SK-N-DZ (cell line): Measurements from ENCODE around the gene ITM2A. TPM values are rescaled to one million over a fixed set of nuclear protein-coding genes. Genes with fewer than 3 reads are reported as not detected.
A peak's percentile ranks its signal among the peaks of the same experiment; 100 is the strongest.

Experiments used
- DNase-seq: peaks from one replicate; pipeline ENCODE4 v3.0.0-alpha.2; 2015; ENCODE audit warnings: low spot score
- polyA plus RNA-seq, 2 experiments: library from polyadenylated mRNA; depleted of rRNA; stranded (reverse); fragments of >200 nt; gene quantifications; 2 replicates each; pipeline ENCODE4 v1.2.3, GENCODE V29; 2014

Gene ITM2A
- not detected in 2 replicates for polyA plus RNA-seq (2014; cell fraction: cytosol; rRNA removed)
- polyA plus RNA-seq (2014; cell fraction: nucleus; rRNA removed), result not detected in 2 replicates

- peak; percentile 0 for DNase-seq
These were observed at the start of gene ITM2A for GRCh38 chrX:79366873-79367749. ITM2A (minus strand) TSS chrX:79367334; CDS start chrX:79367215, 119 bp downstream.

- DNase-seq, result no peak
These were observed 47.9 kb upstream of the ITM2A start for GRCh38 chrX:79415056-79415455.

GRCh38 chrX:79413963-79414362, 46.8 kb upstream of the ITM2A start:
- DNase-seq, result no peak

- DNase-seq, result no peak
These were observed 45.8 kb upstream of the ITM2A start for GRCh38 chrX:79412972-79413371.

GRCh38 chrX:79412166-79412565, 45.0 kb upstream of the ITM2A start:
- no peak for DNase-seq

- no peak for DNase-seq
These were observed 42.5 kb upstream of the ITM2A start for GRCh38 chrX:79409657-79410056.

GRCh38 chrX:79408623-79409322, 41.6 kb upstream of the ITM2A start:
- DNase-seq, result no peak

GRCh38 chrX:79400623-79401022, 33.5 kb upstream of the ITM2A start:
- DNase-seq, result no peak

GRCh38 chrX:79375340-79375739, 8.2 kb upstream of the ITM2A start:
- DNase-seq, result no peak

- DNase-seq, result no peak
These were observed 4.5 kb upstream of the ITM2A start for GRCh38 chrX:79371640-79372039.

GRCh38 chrX:79371101-79371500, 4.0 kb upstream of the ITM2A start:
- no peak for DNase-seq

GRCh38 chrX:79369871-79370270, 2.7 kb upstream of the ITM2A start:
- no peak for DNase-seq

- no peak for DNase-seq
These were observed 1.3 kb upstream of the ITM2A start for GRCh38 chrX:79368441-79368840.

- no peak for DNase-seq
These were observed 773 bp upstream of the ITM2A start for GRCh38 chrX:79367907-79368306.

- DNase-seq, result no peak
These were observed 620 bp downstream of the ITM2A start for GRCh38 chrX:79366556-79366872.

GRCh38 chrX:79365591-79365990, 1.5 kb downstream of the ITM2A start:
- DNase-seq, result no peak

- no peak for DNase-seq
These were observed 2.8 kb downstream of the ITM2A start for GRCh38 chrX:79364306-79364705.

- no peak for DNase-seq
These were observed 5.8 kb downstream of the ITM2A start for GRCh38 chrX:79361192-79361870.

- DNase-seq, result no peak
These were observed 30.0 kb downstream of the ITM2A start for GRCh38 chrX:79336869-79337815.

- no peak for DNase-seq
These were observed 37.1 kb downstream of the ITM2A start for GRCh38 chrX:79330022-79330421.
